Adrenal gland (tissue), 12 donors: ENCODE measurements around the gene FAM161A. TPM values are rescaled to one million over a fixed set of nuclear protein-coding genes. Genes with fewer than 3 reads are reported as not detected.

ENCODE experiments used
- DNase-seq, 7 donors: peaks; one replicate each; pipeline ENCODE4 v3.0.0-alpha.2; 2019 to 2020
- H3K27ac ChIP-seq, 5 donors: fragments of 200-600 bp; sonication (generic) in 4 of 5; 1 replicate in 3 of 5; 2 replicates in 2 of 5; pipeline versions ENCODE4 v1.5.1 to v1.8.0; 2016 to 2020; ENCODE audit warnings: mild to moderate bottlenecking in 1 of 5
- H3K27me3 ChIP-seq: fragments of 200-600 bp; 2 replicates; pipeline ENCODE4 v1.8.0; 2021
- H3K36me3 ChIP-seq, 2 donors: fragments of 200-600 bp; replicated peaks in 1 of 2; 1 replicate in 1 of 2; 2 replicates in 1 of 2; pipeline versions ENCODE4 v1.5.1 to v1.8.0; 2018 to 2022
- H3K4me1 ChIP-seq, 2 donors: fragments of 200-600 bp; replicated peaks in 1 of 2; 1 replicate in 1 of 2; 2 replicates in 1 of 2; pipeline versions ENCODE4 v1.5.1 to v1.8.0; 2018 to 2021
- H3K4me3 ChIP-seq, 4 donors: fragments of 200-600 bp; sonication (generic) in 3 of 4; one replicate each; pipeline ENCODE4 v1.5.1; 2016 to 2018
- H3K9me3 ChIP-seq, 3 donors: fragments of 200-600 bp; sonication (generic) in 1 of 3; replicated peaks in 1 of 3; 1 replicate in 2 of 3; 2 replicates in 1 of 3; pipeline versions ENCODE4 v1.5.1 to v1.8.0; 2016 to 2021
- CTCF ChIP-seq, 6 experiments: fragments of 450-650 bp in 4 of 6; fragments of 200-600 bp in 2 of 6; sonication (generic) in 1 of 6; IDR thresholded peaks; 1 replicate in 5 of 6; 2 replicates in 1 of 6; pipeline versions ENCODE4 v1.5.1 to v1.8.0; 2016 to 2021; ENCODE audit warnings: antibody characterized with exemption in 6 of 6, mild to moderate bottlenecking in 2 of 6, moderate library complexity in 1 of 6
- POLR2A ChIP-seq, 2 donors: fragments of 450-650 bp; IDR thresholded peaks; one replicate each; pipeline ENCODE4 v1.6.1; 2017; ENCODE audit warnings: antibody characterized with exemption in 2 of 2, mild to moderate bottlenecking in 2 of 2, moderate library complexity in 1 of 2
- WGBS, 4 donors: extraction: QIAGEN DNeasy Blood & Tissue Kit in 2 of 4; methylation state at CpG; one replicate each; pipeline versions ENCODE4 v1.1.5 to v1.1.7; 2013 to 2017; 5-methylcytosine and 5-hydroxymethylcytosine counted together
- intact Hi-C, 2 donors: fragments of 100-400 bp; cut with DNase I; formaldehyde crosslinking; loops; one replicate each; pipeline versions ENCODE4 v1.14.1 to v1.15.0; 2022 to 2023
- polyA plus RNA-seq, 3 donors: library from polyadenylated mRNA; stranded (reverse); fragments of 200-250 nt in 2 of 3; fragments of 350-450 nt in 1 of 3; fragmentation: Illumina TruSeq in 1 of 3; extraction: RNeasy Lipid Tissue Mini Kit (QIAGEN cat#74804) in 1 of 3; gene quantifications; one replicate each; pipeline ENCODE4 v1.2.3, GENCODE V29; 2013 to 2014
- total RNA-seq, 9 donors: library from RNA; depleted of rRNA in 4 of 9; stranded (reverse); fragments of >200 nt in 4 of 9; fragments of 120-200 nt in 1 of 9; fragmentation: NEBNext Ultra II Directional in 1 of 9; extraction: Animal tissue kit (Norgen Biotek cat#: 25700) in 1 of 9; gene quantifications; one replicate each; pipeline versions ENCODE4 v1.1.0 to v1.2.4, GENCODE V29; 2013 to 2023
- donor health status: healthy with polysubstance abuse.
- donor health status: Bipolar disorder and iron deficiency.
- donor health status: DM: yes; HTN: yes; CAD: no.
- donor health status: DM: no; HTN: no; CAD: no.
- donor health status: DM: no; HTN: no; CAD: no.
- donor health status: DM: yes; HTN: yes; CAD: no.

FAM161A gene
- total and polyA plus RNA-seq, 12 donors: 0.87 to 4.7 (median 1.7) TPM

GRCh38 chr2:61833971-61834370 lies 19.9 kb downstream of the FAM161A start:
- intact Hi-C loops: no loop called here
- WGBS, 4 donors: 86 to 100% (median 97%) methylated on average over 1 of the region's 1 CpG
- no peak for DNase-seq
- Histone ChIP-seq H3K36me3 (no peaks in the 10 kb centered on the region), H3K27ac (no peak overlapping the region), H3K27me3 (no peaks in the 10 kb centered on the region), H3K4me1 (no peaks in the 10 kb centered on the region), H3K9me3 (no peaks in the 10 kb centered on the region), H3K4me3 (no peak overlapping the region)
- TF ChIP-seq CTCF (IDR thresholded peaks at IDR 0.05): no peak
- no peak for TF ChIP-seq POLR2A (IDR thresholded peaks at IDR 0.05)

- DNase-seq: no peak
- no peaks in the 10 kb centered on the region for H3K27me3 ChIP-seq
- H3K4me1 ChIP-seq: no peaks in the 10 kb centered on the region
- no peak overlapping the region for H3K27ac ChIP-seq
- no peaks in the 10 kb centered on the region for H3K36me3 ChIP-seq
- 81 to 89% (median 87%) methylated on average over 9 to 11 of the region's 11 CpGs for WGBS, 4 donors
- intact Hi-C loops: no loop called here
- H3K9me3 ChIP-seq: no peaks in the 10 kb centered on the region
- H3K4me3 ChIP-seq: no peak overlapping the region
- TF ChIP-seq POLR2A (IDR thresholded peaks at IDR 0.05): no peak
- no peak for TF ChIP-seq CTCF (IDR thresholded peaks at IDR 0.05)
These were observed 21.5 kb downstream of the FAM161A start for GRCh38 chr2:61832183-61832841.

- Histone ChIP-seq H3K4me3 (no peak overlapping the region), H3K27me3 (no peaks in the 10 kb centered on the region), H3K27ac (no peak overlapping the region), H3K4me1 (no peaks in the 10 kb centered on the region), H3K36me3 (no peaks in the 10 kb centered on the region), H3K9me3 (no peaks in the 10 kb centered on the region)
- intact Hi-C loops: no loop called here
- no peak for DNase-seq
- WGBS, 4 donors: 87 to 90% (median 87%) methylated on average over 2 of the region's 2 CpGs
- TF ChIP-seq CTCF (IDR thresholded peaks at IDR 0.05) (no peak), POLR2A (IDR thresholded peaks at IDR 0.05) (no peak)
These were observed 31.6 kb downstream of the FAM161A start for GRCh38 chr2:61822255-61822654.

GRCh38 chr2:61816480-61817355 lies 37.1 kb downstream of the FAM161A start:
- WGBS, 4 donors: 80 to 85% (median 82%) methylated on average over 20 of the region's 20 CpGs
- H3K4me3 ChIP-seq: no peak overlapping the region
- intact Hi-C loops: no loop called here
- no peaks in the 10 kb centered on the region for H3K9me3 ChIP-seq
- no peak for DNase-seq
- no peaks in the 10 kb centered on the region for H3K4me1 ChIP-seq
- no peak for TF ChIP-seq POLR2A (IDR thresholded peaks at IDR 0.05)
- TF ChIP-seq CTCF (IDR thresholded peaks at IDR 0.05): no peak
- no peaks in the 10 kb centered on the region for H3K27me3 ChIP-seq
- H3K36me3 ChIP-seq: no peaks in the 10 kb centered on the region
- H3K27ac ChIP-seq: no peak overlapping the region
